Ramos (cell line): ENCODE data around the gene CFAP221.

ENCODE experiments used
- in situ Hi-C: fragments of 300-500 bp; cut with MboI; formaldehyde crosslinking; loops from one replicate; pipeline ENCODE4 v1.14.3; 2022; ENCODE audit warnings: low sequenced_read_pairs; ENCODE audit not compliant: unreplicated experiment

CFAP221 gene

DNA sequence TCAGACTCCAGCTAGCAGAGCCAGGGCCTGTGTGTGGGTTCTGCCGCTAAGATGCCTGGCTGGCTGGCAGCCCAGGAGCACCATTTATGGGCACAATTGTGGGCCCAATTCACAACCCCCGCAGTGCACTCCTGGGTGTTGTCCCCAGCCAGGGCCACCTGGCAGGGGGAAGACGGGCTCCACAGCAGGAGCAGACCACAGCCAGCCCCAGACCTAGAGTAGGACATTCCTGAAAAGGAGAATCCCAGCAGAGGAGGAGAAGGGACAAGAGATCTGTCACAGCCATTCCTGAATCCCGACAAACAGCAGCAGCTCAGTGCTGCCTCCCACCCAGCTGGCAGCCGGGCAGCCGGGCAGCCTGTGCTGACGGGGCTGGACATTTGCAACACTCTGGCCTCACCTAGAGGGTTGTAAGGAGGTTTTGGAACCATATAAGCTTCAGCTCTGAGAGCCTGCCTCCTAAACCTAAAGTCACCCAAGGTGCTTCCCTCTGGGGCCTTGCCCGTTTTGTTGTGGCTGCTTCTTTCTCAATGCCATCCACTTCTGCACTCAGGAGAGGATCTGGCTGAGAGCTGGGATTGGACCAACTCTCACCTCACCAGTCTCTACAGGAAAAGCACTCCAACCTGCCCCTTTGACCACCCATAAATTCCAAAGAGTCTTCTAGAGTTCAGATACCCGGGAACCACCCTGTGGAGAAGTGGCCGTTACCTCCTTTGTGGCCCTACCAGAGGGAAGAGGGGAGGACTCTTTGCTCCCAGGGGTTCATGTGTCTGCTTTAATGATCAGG lies 130.7 kb downstream of the CFAP221 start:
- in situ Hi-C loops, result no loop called here

DNA sequence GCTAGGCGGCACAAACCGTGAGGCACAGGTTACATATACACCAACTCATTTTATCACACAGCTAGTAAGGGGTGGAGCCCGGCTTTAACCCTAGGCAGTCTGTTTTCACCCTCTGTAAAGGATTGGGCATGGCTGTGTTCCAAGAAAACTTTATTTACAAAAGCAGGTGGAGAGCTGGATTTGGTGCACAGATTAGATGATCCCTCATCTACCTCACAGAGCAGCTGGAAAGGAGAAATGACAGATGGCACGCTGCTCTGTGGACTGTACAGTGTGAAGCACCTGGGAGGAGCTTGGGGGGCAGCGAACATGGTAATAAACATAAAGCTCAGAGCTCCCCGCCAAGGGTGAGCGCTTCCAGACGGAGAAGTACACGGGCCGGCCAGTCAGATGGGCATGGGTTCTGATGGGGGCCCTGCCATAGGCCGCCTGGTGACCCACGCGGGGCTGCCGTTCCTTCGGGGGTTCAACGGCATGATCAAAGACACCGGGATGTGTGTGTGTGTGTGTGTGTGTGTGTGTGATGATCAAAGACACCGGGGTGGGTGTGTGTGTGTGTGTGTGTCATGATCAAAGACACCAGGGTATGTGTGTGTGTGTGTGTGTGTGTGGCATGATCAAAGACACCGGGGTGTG lies 133.9 kb downstream of the CFAP221 start:
- in situ Hi-C loops, result no loop called here

GRCh38 chr2:119679526-119679837 lies 135.2 kb downstream of the CFAP221 start:
- in situ Hi-C loops, result no loop called here

DNA sequence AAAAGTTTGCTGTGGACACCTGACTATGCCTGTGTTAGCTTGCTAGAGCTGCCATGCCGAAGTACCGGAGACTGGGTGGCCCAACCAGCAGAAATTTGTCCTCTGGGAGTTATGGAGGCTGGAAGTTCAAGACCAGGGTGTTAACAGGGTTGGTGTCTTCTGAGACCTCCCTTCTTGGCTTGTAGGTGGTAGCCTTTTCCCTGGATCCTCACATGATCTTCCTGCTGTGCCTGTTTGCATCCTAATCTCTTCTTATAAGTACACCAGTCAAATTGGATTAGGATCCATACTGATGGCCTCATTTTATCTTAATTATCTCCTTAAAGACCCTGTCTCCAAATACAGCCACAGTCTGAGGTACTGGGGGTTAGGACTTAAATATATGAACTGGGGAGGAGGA lies 135.6 kb downstream of the CFAP221 start:
- in situ Hi-C loops, result no loop called here

- in situ Hi-C loops, result no loop called here
Observed at GRCh38 chr2:119680457-119681202, 136.4 kb downstream of the CFAP221 start.

GRCh38 chr2:119681203-119681867 lies 137.1 kb downstream of the CFAP221 start:
- in situ Hi-C loops, result no loop called here

DNA sequence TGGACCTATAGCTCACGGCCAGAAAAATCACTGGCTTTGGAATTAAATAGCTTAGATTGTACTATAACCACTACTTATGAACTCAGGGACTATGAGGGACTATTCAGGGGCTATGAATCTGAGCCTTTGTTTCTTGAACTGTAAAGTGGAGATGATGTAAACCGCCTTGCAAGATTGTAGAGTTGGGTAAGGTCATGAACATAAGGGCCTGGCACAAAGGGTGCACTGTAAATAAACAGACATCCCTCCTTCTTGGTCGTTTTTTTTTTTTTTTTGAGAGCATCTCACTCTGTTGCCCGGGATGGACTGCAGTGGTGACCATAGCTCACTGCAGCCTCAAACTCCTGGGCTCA lies 137.6 kb downstream of the CFAP221 start:
- in situ Hi-C loops, result no loop called here

GRCh38 chr2:119682578-119682977 lies 138.3 kb downstream of the CFAP221 start:
- in situ Hi-C loops, result no loop called here

- in situ Hi-C loops, result no loop called here
Observed at GRCh38 chr2:119683074-119683712, 138.9 kb downstream of the CFAP221 start.

DNA sequence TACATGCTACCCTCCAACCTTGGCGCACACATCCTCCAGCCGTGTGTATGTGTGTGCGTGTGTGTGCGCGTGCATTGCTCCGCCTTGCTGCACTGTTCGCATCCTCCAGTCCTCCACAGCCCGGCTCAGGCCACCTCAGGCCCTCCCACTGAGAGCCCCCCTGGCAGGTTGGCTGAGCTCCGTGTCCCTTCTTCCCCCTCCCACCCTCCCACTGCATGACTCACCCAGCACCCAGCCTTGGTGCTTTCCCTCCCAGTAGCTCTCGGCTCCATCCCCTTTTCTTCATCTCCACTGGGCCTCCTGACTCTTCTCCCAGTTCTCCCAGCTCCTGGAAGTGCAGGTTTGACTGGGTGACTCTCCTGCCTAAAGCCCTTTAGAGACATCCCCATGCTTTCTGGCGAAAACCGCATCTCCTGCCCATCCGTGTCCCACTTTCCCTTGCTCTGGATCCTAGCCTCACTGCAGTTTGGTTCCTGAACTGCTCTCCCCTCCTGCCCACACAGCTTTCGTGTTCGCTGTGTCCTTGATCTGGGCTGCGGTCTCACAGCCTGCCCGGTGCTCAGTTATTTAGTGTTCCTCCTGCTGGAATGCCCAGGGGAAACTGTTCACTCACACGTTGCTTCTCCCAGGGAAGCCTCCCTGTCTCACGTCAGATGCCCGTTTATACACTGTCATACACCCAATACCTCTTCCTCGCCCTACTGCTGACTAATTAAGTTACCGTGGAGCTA lies 139.6 kb downstream of the CFAP221 start:
- in situ Hi-C loops, result no loop called here

DNA sequence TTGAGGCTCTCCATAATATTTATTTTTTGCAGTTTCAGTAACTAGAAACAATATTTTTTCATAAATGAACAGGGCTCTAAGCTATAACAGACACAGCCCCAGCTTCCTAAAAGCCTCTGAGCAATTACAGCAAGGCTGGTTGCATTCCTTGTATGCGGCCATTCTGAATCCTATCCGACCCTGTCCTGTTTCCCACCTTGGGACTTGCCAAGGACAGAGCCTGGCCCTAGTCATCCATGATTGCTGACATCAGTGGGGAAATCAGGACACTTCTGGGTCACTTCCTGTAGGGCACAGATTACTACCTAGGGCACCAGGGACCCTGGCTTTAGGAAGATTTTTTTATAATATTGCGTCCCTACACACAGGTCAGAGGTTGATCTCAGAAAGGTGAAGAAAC lies 140.3 kb downstream of the CFAP221 start:
- in situ Hi-C loops, result no loop called here

DNA sequence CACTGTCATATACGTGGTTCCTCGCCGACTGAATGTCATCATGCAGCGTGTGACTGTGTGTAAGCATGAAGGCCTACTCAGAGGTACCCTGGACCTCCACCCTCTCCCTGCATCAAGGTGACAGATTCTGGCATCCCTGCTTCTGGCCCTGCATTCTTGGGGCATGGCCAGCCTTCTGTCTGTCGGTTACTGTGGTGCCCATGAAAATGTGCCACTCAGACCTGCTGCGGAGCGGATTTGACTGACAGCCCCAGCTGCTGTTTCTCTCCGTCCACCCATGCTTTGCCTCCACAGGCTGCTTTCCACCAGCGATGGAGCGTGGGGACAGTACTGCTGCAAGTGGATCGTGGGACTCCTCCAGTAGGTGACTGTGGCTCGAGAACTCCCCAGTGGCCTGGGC lies 144.4 kb downstream of the CFAP221 start:
- in situ Hi-C loops, result no loop called here

DNA sequence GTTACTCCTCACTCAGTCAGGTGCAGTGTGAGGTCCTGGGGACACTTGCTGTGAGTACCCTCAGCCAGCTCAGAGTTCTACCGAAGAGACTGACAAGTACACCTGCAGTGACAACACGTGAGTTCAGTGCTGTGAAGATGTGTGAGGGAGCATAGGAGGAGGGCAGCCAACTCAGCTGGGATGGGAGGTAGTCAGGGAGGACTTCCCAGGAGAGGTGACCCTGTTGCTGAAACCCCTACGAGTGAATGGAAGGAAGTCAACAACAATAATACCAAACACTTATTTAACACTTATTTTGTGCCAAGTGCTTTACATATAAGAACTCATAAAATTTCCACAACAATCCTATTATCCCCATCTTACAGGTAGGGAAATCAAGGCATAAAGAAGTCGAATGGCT lies 145.0 kb downstream of the CFAP221 start:
- in situ Hi-C loops, result no loop called here

DNA sequence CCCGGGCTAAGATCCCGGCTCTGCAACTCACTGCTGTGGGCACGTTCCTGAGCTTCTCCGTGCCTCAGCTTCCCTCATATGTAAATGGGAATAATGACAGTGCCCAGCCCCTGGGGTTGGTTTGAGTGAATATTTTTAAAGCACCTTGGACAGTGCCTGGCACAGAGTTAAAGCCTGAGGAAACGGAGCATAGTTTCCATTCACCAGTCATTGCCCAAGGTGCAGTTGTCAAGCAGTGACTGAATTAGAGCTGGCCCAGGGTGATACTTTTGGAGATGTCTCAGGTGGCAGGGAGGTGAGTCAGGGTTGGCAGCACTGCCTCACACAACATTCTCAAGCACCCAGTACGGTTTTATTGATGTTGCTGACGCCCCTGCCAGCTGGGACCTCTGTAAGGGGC lies 146.9 kb downstream of the CFAP221 start:
- in situ Hi-C loops, result no loop called here

- in situ Hi-C loops, result no loop called here
Observed at GRCh38 chr2:119691651-119692245, 147.5 kb downstream of the CFAP221 start.

GRCh38 chr2:119692310-119692709 lies 148.1 kb downstream of the CFAP221 start:
- in situ Hi-C loops, result no loop called here

GRCh38 chr2:119692954-119693353 lies 148.7 kb downstream of the CFAP221 start:
- in situ Hi-C loops, result no loop called here

DNA sequence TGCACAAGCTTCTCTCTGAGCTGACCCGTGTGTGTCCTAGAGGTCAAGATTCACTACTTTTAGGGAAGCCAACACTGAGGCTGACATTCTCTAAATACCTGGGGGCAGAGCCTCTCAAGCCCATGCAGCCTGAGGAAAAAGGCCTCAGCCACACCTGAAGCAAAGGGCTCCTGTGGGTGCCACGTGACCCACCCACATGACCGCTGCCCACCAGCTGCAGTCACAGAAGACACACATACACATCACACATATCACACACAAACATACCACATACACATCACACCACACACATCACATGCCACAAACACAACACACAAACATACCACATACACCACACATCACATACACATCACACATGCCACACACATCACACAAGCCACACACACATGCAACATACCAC lies 149.3 kb downstream of the CFAP221 start:
- in situ Hi-C loops, result no loop called here

- in situ Hi-C loops, result no loop called here
Observed at GRCh38 chr2:119693967-119694366, 149.7 kb downstream of the CFAP221 start.

DNA sequence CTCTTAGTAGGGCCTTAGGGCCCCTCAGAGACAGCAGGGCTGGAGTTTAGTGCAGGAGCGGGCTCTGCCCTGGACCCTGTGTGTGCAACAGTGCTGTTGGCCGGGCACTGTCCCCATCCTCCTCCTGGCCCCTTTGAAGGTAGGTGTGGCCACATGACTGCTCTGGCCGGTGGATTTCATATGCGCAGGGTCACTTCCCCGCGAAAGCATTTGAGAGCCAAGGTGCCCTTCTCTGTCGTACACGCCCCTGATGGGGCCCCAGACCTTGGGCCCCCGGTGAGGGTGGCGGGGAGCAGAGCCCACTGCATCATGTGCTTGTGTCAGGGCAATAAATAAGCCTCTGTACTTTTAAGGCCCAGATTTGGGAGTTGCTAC lies 150.2 kb downstream of the CFAP221 start:
- in situ Hi-C loops, result no loop called here
